ENCODE measurements around the gene DIAPH3. TPM values are rescaled to one million over a fixed set of nuclear protein-coding genes. Genes with fewer than 3 reads are reported as not detected.
A peak's percentile ranks its signal among the peaks of the same experiment; 100 is the strongest.

DIAPH3 gene
- total RNA-seq, 1 donor from 2014 or later, result 4.6 TPM

- H3K9me3 ChIP-seq, result no peaks in the 10 kb centered on the region
- intact Hi-C loops (cut with DNase I), result no loop called here
- H3K4me1 ChIP-seq, result no peaks in the 10 kb centered on the region
- no peak overlapping the region for H3K4me3 ChIP-seq
- H3K27ac ChIP-seq, result no peak overlapping the region
- TF ChIP-seq CTCF (IDR thresholded peaks at IDR 0.05), result no peak
- ATAC-seq, result no peak
- no peaks in the 10 kb centered on the region for H3K36me3 ChIP-seq
- H3K27me3 ChIP-seq, result no peaks in the 10 kb centered on the region
- DNase-seq, result no peak
Measured at GRCh38 chr13:59776924-59777690, 386.6 kb downstream of the DIAPH3 start.

- Histone ChIP-seq H3K4me3 (no peak overlapping the region), H3K27ac (no peak overlapping the region), H3K4me1 (no peaks in the 10 kb centered on the region), H3K9me3 (no peaks in the 10 kb centered on the region), H3K27me3 (no peaks in the 10 kb centered on the region), H3K36me3 (no peaks in the 10 kb centered on the region)
- intact Hi-C loops (cut with DNase I), result no loop called here
- TF ChIP-seq CTCF (IDR thresholded peaks at IDR 0.05), result no peak
- ATAC-seq, result no peak
- DNase-seq, result no peak
Measured at GRCh38 chr13:59774491-59774971, 389.2 kb downstream of the DIAPH3 start.

GRCh38 chr13:59771272-59771671 lies 392.5 kb downstream of the DIAPH3 start:
- H3K27ac ChIP-seq, result no peak overlapping the region
- H3K27me3 ChIP-seq, result no peaks in the 10 kb centered on the region
- DNase-seq (no peak), ATAC-seq (no peak)
- H3K4me3 ChIP-seq, result no peak overlapping the region
- no peaks in the 10 kb centered on the region for H3K9me3 ChIP-seq
- no peaks in the 10 kb centered on the region for H3K4me1 ChIP-seq
- no peaks in the 10 kb centered on the region for H3K36me3 ChIP-seq
- intact Hi-C loops (cut with DNase I), result no loop called here
- peak; percentile 55 for TF ChIP-seq CTCF (IDR thresholded peaks at IDR 0.05)

- no peaks in the 10 kb centered on the region for H3K27me3 ChIP-seq
- ATAC-seq (no peak), DNase-seq (no peak)
- H3K4me3 ChIP-seq, result no peak overlapping the region
- no peaks in the 10 kb centered on the region for H3K9me3 ChIP-seq
- intact Hi-C loops (cut with DNase I), result no loop called here
- H3K27ac ChIP-seq, result no peak overlapping the region
- TF ChIP-seq CTCF (IDR thresholded peaks at IDR 0.05), result no peak
- no peaks in the 10 kb centered on the region for H3K4me1 ChIP-seq
- H3K36me3 ChIP-seq, result no peaks in the 10 kb centered on the region
Measured at GRCh38 chr13:59770451-59770850, 393.3 kb downstream of the DIAPH3 start.

- Histone ChIP-seq H3K27me3 (no peaks in the 10 kb centered on the region), H3K9me3 (no peaks in the 10 kb centered on the region), H3K4me3 (no peak overlapping the region), H3K4me1 (no peaks in the 10 kb centered on the region), H3K36me3 (no peaks in the 10 kb centered on the region), H3K27ac (no peak overlapping the region)
- ATAC-seq, result no peak
- DNase-seq, result no peak
- TF ChIP-seq CTCF (IDR thresholded peaks at IDR 0.05), result no peak
- intact Hi-C loops (cut with DNase I), result no loop called here
Measured at GRCh38 chr13:59766236-59766635, 397.5 kb downstream of the DIAPH3 start.

All from upper lobe of right lung (tissue), 1 donor.